Esophagus (tissue), 2 donors: ENCODE results near the gene SHE. TPM values are rescaled to one million over a fixed set of nuclear protein-coding genes. Genes with fewer than 3 reads are reported as not detected.

Experiments
- H3K27ac ChIP-seq, 2 donors: one replicate each; pipeline ENCODE4 v1.5.1; 2013; ENCODE audit warnings: low read depth in 2 of 2, mild to moderate bottlenecking in 2 of 2, inconsistent platforms in 1 of 2, low read length in 1 of 2, moderate library complexity in 1 of 2
- H3K27me3 ChIP-seq, 2 donors: one replicate each; pipeline ENCODE4 v1.6.1; 2013; ENCODE audit warnings: low read length in 2 of 2, control low read depth in 1 of 2, mild to moderate bottlenecking in 1 of 2; ENCODE audit not compliant: insufficient read depth in 2 of 2, control insufficient read depth in 1 of 2
- H3K36me3 ChIP-seq, 2 donors: one replicate each; pipeline ENCODE4 v1.6.1; 2013; ENCODE audit warnings: low read length in 1 of 2; ENCODE audit not compliant: control insufficient read depth in 2 of 2, insufficient read depth in 2 of 2
- H3K4me1 ChIP-seq, 2 donors: one replicate each; pipeline ENCODE4 v1.6.1; 2013; ENCODE audit warnings: low read length in 1 of 2; ENCODE audit not compliant: control insufficient read depth in 2 of 2, insufficient read depth in 2 of 2
- H3K4me3 ChIP-seq, 2 donors: one replicate each; pipeline ENCODE4 v1.5.1; 2013; ENCODE audit warnings: low read length in 2 of 2, mild to moderate bottlenecking in 2 of 2, low read depth in 1 of 2, moderate library complexity in 1 of 2
- H3K9me3 ChIP-seq, 2 donors: one replicate each; pipeline ENCODE4 v1.6.1; 2013; ENCODE audit warnings: mild to moderate bottlenecking in 2 of 2, low read depth in 1 of 2, low read length in 1 of 2, moderate library complexity in 1 of 2; ENCODE audit not compliant: control insufficient read depth in 2 of 2, insufficient read depth in 1 of 2
- WGBS, 2 donors: extraction: QIAGEN DNeasy Blood & Tissue Kit; methylation state at CpG; one replicate each; pipeline ENCODE4 v1.1.7; 2013; 5-methylcytosine and 5-hydroxymethylcytosine counted together
- polyA plus RNA-seq, 2 donors: library from polyadenylated mRNA; stranded (reverse); fragments of 200-250 nt; gene quantifications; one replicate each; pipeline ENCODE4 v1.2.3, GENCODE V29; 2013
- donor health status: healthy with polysubstance abuse.
- donor health status: Bipolar disorder and iron deficiency.

Gene SHE
- polyA plus RNA-seq, 2 donors = 1.5 to 2.1 TPM

DNA sequence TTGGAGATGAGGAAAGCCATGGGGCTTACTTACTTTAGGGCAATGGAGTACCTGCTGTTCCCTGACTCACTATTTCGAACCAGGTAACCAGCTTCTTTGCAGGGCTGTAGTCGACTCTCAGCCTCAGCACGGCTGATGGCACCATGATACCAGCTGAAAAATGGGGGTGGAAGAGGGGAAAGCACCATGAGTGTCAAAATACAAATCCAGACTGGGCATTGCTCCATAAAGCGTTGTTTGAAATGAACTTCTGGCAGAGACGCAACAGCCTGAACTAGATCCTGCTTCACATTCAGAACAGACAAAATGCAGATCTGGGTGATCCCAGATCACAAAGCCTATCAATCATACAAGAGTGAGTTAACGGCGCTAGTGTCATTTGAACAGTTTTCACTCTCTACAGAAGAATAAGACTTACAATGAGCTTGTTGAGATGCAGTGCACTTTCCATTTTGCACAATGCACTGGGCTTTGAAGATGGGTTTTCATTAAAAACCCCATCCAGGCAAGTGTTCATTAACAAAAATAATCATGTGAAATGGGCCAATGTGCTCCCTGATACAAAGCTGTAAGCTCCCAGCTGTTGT is 16.2 kb downstream of the SHE start:
- H3K27ac ChIP-seq = peak overlapping the region in 1 of 2 donors; percentile 51
- WGBS, 2 donors = 41 to 44% methylated on average over 7 of the region's 7 CpGs
- H3K27me3 ChIP-seq = no peaks in the 10 kb centered on the region
- no peak overlapping the region for H3K4me3 ChIP-seq
- H3K36me3 ChIP-seq = no peaks in the 10 kb centered on the region
- no peaks in the 10 kb centered on the region for H3K4me1 ChIP-seq
- H3K9me3 ChIP-seq = no peaks in the 10 kb centered on the region

DNA sequence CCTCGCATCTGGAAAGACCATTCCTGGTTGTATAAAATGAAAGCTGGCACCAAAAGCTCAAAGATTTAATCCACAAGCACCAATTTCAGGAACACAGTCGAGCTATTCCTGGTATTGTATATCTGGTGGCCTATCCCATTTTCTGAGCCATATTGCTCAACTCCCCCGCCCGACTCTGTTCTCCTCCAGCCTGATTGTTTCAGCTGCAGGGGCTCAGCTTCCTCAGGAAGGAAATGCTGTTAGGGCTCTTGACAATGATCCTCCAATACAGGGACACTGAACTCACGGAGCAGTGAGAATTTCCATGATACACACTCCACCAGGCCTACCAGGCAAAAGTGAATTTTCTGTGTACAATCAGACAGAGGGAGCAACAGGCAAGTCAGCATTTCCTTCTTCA is 17.1 kb downstream of the SHE start:
- Histone ChIP-seq H3K4me3 (no peak overlapping the region), H3K27ac (no peak overlapping the region), H3K9me3 (no peaks in the 10 kb centered on the region), H3K4me1 (no peaks in the 10 kb centered on the region), H3K36me3 (no peaks in the 10 kb centered on the region), H3K27me3 (no peaks in the 10 kb centered on the region)
- 71 to 78% methylated on average over 5 of the region's 5 CpGs for WGBS, 2 donors

DNA sequence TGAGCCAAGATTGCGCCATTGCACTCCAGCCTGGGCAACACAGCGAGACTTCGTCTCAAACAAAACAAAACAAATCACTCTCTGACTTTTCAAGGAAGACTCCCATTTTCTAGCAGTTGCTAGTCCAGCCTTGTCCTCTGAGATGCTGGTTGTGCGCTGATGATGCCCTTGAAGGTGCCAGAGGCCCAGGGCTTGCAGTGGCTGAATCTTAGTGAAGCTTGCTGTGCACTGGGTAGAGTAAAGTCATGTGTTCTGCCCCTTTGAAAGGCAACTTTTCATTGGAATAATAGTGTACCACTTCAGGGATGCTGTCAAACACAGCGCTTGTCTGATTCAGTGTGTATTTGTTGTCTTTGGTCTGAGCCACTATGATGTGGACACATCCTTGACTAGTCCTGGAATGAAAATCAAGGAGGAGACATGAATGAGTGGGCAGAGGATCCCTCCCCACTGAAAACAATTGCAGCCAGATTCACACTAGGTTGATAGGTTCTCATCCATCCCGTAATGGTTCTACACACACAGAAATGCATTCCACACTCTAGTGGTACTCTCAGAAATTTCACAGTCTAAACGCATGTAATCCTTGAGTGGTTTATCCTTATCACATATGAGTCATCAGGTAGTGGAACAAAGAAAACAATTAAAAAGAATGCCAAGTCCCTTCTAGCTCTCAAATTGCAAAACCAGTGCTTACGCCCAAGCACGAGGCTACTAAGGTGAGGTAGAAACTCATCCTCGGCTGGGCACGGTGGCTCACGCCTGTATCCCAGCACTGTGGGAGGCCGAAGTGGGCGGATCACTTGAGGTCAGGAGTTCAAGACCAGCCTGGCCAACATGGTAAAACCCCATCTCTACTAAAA is 18.0 kb downstream of the SHE start:
- Histone ChIP-seq H3K9me3 (no peaks in the 10 kb centered on the region), H3K27me3 (no peaks in the 10 kb centered on the region), H3K4me3 (no peak overlapping the region), H3K36me3 (no peaks in the 10 kb centered on the region), H3K4me1 (no peaks in the 10 kb centered on the region), H3K27ac (peak overlapping the region in 1 of 2 donors; percentile 5)
- 66 to 72% methylated on average over 14 of the region's 14 CpGs for WGBS, 2 donors

DNA sequence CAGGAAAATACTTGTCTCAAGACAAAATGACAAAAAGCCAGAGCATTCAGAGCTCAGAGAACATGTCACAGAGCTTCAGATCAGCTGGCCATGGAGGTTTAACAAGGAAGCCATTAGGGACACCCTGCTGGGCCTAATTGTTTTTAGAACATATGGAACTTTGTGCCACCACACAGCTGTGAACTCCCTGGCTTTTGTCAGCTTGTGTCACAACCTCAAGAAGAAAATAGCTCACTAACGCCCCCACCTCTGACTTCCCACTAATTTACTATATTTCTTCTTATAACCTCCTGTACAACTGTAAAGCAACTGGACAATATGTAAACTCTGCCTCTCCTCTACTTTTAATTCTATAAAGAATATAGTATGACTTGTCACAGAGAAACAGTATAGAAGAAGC is 21.2 kb downstream of the SHE start:
- Histone ChIP-seq H3K9me3 (no peaks in the 10 kb centered on the region), H3K4me3 (no peak overlapping the region), H3K36me3 (no peaks in the 10 kb centered on the region), H3K4me1 (no peaks in the 10 kb centered on the region), H3K27me3 (no peaks in the 10 kb centered on the region), H3K27ac (no peak overlapping the region)
- 62 to 78% methylated on average over 1 of the region's 1 CpG for WGBS, 2 donors

DNA sequence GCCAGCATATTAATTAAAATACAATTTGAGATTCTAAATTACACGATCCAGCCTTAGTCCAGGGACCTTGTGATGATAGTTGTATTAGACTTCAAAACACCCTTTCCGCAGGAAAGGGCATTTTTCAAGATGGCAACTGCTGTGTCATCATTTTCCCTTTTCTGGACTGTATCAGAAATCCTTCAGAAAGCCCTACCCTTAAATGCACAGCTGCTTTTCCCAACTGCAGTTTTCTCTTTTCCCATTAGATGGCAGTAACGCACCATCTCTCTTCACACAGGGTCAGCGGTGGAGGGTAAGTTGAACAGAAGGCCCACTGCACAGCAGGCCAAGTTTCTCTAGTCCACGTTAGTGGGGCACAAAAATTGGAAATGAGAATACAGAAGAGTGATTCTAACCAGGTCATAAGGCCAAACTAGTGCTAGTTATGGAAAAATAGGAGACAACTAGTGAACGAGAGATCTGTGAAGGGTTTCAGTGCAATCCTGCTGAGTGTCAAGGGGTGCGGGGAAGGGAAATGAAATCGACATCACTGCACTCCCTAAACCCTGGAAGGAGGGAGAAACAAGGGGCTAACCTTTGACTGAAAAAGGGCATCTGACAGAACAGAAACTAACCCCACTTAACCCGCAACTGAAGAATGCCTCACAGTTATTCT is 22.3 kb downstream of the SHE start:
- no peak overlapping the region for H3K4me3 ChIP-seq

DNA sequence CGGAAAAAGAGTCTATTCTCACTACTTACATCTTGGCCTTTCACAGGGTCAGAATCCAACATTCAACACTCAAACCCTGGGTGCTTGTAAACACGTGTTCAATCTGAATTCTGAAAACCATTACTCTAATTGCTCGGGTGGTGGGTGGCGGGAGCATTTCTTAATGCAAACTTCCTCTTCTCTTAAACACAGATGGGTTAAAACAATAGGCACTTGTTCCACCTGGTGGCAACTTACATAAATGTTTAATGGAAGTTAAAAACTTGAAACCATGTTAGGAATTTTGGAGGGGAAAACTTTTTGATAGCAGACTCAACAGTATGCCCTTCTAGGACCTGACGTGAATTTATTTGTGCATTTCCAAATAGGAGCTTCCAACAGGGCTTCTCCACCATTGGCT is 23.6 kb downstream of the SHE start:
- Histone ChIP-seq H3K27me3 (no peaks in the 10 kb centered on the region), H3K4me3 (no peak overlapping the region), H3K9me3 (no peaks in the 10 kb centered on the region), H3K4me1 (no peaks in the 10 kb centered on the region), H3K27ac (no peak overlapping the region), H3K36me3 (no peaks in the 10 kb centered on the region)
- WGBS, 2 donors = 46 to 53% methylated on average over 5 of the region's 5 CpGs

More for the DNA sequence above, 22.3 kb downstream of the SHE start:
- WGBS, 2 donors = 37 to 39% methylated on average over 9 of the region's 9 CpGs
- Histone ChIP-seq H3K27ac (no peak overlapping the region), H3K4me1 (no peaks in the 10 kb centered on the region), H3K9me3 (no peaks in the 10 kb centered on the region), H3K36me3 (no peaks in the 10 kb centered on the region), H3K27me3 (no peaks in the 10 kb centered on the region)

DNA sequence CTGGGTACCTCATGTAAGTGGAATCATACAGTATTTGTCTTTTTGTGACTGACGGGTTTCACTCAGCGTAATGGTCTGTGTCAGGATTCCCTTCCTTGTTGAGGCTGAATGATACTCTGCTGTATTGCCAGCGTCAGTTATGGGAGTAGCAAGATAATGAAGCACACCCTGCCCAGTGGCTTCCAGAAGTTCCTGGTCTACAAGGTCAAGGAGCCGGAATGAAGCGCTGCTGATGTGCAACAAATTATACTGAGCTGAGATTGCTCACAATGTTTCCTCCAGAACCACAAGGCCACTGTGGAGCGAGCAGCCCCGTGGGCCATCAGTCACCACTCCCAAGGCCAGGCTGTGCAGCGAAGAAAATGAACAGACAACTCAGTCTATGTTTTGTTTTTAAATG is 24.2 kb downstream of the SHE start:
- Histone ChIP-seq H3K4me1 (no peaks in the 10 kb centered on the region), H3K27me3 (no peaks in the 10 kb centered on the region), H3K27ac (no peak overlapping the region), H3K9me3 (no peaks in the 10 kb centered on the region), H3K36me3 (no peaks in the 10 kb centered on the region), H3K4me3 (no peak overlapping the region)
- WGBS, 2 donors = 72 to 90% methylated on average over 8 of the region's 8 CpGs

DNA sequence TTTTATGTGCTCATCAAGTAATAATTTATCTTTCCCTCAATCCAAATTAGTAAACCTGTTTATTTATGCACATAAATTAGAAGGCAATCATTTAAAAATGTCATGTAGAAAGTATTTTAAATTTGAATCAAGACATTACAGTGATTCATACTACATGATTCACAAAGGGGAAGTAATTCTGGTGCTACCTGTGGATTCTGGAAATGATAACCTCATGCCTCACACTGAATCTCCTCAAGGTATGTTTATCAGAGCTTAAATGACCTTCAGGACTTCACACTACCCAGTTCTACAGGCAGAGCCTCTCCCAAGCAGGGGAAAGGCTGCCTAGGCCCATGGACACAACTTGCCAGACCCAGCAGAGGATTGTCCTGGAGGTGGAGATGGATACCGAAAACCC is 25.4 kb downstream of the SHE start:
- H3K4me1 ChIP-seq = no peaks in the 10 kb centered on the region
- H3K9me3 ChIP-seq = no peaks in the 10 kb centered on the region
- no peaks in the 10 kb centered on the region for H3K27me3 ChIP-seq
- H3K4me3 ChIP-seq = no peak overlapping the region
- H3K36me3 ChIP-seq = no peaks in the 10 kb centered on the region
- no peak overlapping the region for H3K27ac ChIP-seq
- 97 to 100% methylated on average over 1 of the region's 1 CpG for WGBS, 2 donors

DNA sequence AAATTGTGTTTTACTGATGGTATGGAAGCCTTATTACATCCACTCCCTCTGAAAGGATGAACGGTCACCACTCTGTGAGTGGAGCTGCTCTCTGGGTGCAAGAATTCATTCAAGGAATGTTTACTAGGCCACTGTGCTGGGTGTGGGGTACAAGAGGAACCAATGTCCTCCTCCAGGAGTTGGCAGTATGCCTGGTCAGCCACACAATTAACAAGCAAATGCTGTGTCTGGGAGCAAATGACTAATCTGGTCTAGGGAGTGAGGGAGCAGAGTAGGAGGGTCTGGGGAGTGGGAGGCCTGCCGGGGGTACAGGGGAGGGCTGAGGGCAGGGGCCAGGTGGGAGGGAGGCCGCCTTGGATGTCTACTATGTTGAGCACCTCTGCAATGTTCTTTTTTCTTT is 27.4 kb downstream of the SHE start:
- 57 to 65% methylated on average over 3 of the region's 3 CpGs for WGBS, 2 donors

More for the DNA sequence above, 27.4 kb downstream of the SHE start:
- Histone ChIP-seq H3K4me1 (no peaks in the 10 kb centered on the region), H3K27me3 (no peaks in the 10 kb centered on the region), H3K27ac (no peak overlapping the region), H3K9me3 (no peaks in the 10 kb centered on the region), H3K36me3 (no peaks in the 10 kb centered on the region), H3K4me3 (no peak overlapping the region)
